GM18873 (cell line): Measurements from ENCODE around the gene WASHC3.
"Not testable (repeated sequence)": the region's sequence is repeated elsewhere in the genome, so short reads cannot be mapped to it uniquely, and the experiment has no call there.

Source experiments
- ATAC-seq: cut with Tn5 transposase; IDR thresholded peaks from one replicate; pipeline ENCODE4 v1.9.1; 2021; ENCODE audit warnings: mild to moderate bottlenecking, moderate library complexity, moderate number of reproducible peaks; ENCODE audit not compliant: unreplicated experiment, low FRiP score

WASHC3 gene

DNA sequence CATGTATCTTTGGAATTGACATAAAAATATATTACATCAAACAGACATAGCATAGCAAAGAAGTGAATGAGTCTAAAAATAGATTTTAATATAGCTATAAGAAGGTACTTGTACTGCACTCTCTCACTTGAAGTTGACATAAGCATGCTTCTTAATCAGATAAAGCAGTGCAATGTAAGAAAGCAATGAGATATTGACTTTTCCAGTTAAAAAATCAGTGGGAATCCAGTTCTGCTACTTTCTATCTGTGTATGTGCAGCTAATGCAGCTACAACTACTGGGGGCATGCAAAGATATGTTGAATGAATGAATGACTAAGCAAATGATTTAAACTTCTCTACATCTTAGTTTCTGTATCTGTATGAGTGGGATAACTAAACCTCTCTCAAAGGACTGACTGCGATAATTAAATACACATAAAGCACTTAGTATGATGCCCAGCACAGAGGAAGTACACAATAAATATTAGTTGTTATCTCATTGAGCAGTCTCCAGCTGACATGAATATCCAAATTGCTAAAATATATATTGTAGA is 10.3 kb downstream of the WASHC3 start:
- ATAC-seq: no peak

DNA sequence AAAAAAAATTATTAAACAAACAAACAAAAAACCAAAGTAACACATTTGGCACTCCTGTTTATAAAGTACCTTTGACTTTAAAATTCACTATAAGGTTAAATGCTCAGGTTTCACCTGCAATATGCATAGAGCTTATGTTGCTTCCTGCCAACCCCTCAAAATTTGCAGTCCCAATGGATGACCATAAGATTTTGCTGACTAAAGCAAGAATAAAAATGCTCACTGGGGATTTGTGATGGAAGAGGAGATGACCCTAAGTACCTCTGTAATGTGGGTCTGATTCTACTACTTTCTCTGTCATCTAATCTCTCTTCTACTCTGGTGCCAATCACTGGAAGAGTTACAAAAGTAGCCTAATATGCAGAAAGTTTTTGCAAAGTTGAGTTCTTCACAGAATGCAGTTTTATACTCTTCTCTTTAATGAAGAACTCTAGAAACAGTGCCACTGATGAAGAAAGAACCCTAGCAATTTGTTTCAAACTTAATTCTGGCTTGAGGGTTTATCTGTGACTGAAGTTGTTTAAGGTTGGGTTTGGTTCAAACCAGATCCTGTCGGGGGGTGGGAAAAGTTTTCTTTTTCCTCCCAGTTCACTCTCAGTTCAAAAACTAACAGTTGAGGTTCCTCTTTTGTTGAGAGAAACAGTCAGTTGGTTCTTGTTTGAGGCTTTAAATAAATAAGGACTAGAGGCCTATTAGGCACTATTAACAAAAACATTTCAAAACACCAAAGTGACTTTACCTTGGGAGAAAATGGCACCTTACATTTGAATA is 10.9 kb downstream of the WASHC3 start:
- ATAC-seq: no peak

GRCh38 chr12:102043928-102044327 is 17.9 kb downstream of the WASHC3 start:
- ATAC-seq: peak; percentile 86

DNA sequence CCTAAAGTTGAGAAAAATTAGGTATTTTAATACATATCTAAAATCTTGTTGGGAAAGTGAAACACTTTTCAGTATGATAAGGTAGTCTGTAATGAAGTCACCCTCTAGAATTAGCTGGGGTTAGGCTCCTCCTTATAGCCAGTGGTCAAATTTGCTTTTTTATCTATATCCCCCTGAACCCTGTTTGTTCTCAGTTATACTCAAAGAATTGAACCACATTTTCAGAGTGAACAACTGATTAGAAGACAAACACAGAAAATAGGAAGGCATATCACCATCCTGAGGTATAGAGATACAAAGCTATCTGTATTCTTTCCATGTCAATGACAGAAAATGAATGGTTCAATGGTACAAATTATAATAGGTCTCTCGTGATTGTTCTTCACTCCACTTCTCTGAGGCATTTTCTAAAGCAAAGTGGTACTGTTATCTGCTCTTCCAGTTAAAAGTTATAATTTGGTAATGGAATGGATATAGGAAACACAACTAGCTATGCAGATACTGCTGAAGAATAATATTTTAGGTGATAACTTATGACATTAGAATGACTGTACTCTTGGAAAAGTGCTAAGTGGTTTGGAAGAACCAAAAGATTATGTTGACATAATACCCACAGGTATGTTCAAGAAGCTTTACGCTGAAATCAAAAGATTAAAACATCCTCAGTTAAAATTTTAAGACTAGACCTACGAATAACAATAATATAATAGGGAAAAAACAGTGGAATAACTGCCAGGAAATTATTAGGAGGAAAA is 27.6 kb downstream of the WASHC3 start:
- ATAC-seq: no peak

- ATAC-seq: no peak
Measured at GRCh38 chr12:102031852-102032251, 29.9 kb downstream of the WASHC3 start.

DNA sequence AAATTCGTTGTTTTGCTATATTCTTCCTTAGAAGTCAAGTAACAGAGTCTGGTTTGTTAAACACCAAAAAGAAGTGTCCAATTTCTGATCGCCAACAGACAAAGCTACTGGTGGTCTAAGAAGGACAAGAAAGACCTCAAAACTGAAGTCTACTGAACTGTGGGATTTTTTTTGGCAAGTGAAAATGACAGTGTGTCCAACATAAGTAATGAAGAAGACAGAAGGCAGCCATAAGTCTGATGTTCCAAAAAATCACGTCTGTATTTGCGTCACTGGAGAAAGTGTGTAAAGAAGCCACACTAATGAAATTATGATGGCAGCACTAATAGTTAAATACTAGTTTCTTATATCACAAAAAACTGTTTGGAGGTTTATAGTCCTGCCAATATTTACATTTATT is 32.6 kb downstream of the WASHC3 start:
- no peak for ATAC-seq

DNA sequence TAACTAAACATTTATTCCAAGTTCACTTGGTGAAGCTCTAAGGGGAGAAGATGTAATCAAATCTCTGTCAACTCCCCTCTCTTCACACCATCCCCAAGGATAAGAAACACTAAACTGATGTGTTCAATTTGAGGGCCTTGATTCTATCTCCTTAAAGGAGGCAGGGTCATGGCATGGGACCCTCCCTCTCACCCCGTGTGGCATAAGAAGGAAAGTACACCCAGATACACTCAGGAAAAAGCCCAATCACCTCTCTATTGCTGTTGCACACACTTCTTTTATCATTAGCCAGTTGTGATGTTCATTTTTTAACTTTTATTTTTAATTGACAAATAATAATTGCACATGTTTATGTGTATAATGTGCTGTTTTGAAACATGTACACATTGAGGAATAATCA is 35.1 kb downstream of the WASHC3 start:
- no peak for ATAC-seq

DNA sequence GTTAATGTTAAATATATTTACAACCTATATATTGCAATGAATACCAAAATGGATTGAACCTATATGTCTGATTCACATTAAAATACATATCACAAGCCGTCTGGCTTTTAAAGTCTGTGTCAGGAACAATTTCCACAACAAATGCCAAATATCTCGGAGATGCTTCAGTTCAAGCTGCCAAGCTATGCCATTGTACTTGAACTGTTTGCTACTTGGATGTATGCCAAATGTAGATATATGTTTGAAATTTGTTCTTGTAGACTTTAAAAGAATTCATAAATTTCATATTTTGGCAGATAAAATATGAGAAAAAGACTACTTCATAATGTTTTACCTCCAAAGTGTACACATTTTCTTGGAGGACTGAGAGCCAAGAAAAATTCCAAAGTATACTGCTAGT is 37.0 kb downstream of the WASHC3 start:
- no peak for ATAC-seq

GRCh38 chr12:102023343-102023930 is 38.4 kb downstream of the WASHC3 start:
- no peak for ATAC-seq

- no peak for ATAC-seq
Measured at GRCh38 chr12:102022286-102022685, 39.5 kb downstream of the WASHC3 start.

DNA sequence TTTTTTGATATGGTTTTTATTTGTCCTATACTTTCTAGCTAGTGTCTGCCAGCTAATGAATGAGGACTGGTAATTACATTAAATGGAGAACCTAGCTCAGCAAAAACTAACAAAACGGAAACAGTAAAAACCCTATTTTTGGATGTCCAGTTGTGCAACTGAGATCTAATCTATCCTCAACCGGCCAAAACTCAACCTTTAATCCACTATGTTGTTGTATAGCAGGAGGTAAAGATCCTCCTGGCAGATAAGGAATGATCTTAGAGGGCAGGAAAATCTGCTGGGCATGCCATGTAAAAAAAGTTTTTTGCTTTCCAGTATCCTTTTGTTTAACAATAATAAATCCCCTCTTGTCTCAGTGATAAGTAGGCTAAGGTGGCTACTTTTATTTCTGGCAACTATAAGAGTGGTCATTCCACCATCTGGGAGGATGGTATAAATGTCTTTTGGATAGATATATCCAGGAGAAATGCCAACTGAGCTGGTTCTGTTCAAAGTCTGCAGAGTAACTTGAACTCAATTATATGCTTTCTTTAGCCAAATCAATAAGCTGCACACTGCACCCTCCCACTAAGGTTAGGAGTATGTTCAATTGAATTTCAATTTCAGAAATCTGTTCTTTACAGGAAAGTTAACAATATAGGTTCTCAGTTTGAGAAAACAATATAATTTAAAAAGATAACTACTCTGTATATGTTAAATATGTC is 40.1 kb downstream of the WASHC3 start:
- ATAC-seq: no peak

DNA sequence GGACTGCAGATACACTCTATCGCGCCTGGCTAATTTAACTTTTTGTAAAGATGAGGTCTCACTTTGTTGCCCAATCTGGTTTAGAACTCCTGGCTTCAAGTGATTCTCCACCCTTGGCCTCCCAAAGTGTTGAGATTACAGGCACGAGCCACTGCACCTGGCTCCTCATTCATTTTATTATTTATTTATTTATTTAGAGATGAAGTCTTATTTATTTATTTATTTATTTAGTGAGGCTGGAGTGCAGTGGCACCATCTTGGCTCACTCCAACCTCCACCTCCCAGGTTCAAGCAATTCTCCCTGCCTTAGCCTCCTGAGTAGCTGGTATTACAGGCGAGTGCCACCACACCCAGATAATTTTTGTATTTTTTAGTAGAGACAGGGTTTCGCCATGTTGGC is 43.2 kb downstream of the WASHC3 start:
- not testable (repeated sequence) for ATAC-seq

- no peak for ATAC-seq
Measured at GRCh38 chr12:102016472-102016871, 45.3 kb downstream of the WASHC3 start.

- ATAC-seq: peak; percentile 83
Measured at GRCh38 chr12:102010265-102010994, 51.4 kb downstream of the WASHC3 start.

- ATAC-seq: no peak
Measured at GRCh38 chr12:102009796-102010195, 52.0 kb downstream of the WASHC3 start.

DNA sequence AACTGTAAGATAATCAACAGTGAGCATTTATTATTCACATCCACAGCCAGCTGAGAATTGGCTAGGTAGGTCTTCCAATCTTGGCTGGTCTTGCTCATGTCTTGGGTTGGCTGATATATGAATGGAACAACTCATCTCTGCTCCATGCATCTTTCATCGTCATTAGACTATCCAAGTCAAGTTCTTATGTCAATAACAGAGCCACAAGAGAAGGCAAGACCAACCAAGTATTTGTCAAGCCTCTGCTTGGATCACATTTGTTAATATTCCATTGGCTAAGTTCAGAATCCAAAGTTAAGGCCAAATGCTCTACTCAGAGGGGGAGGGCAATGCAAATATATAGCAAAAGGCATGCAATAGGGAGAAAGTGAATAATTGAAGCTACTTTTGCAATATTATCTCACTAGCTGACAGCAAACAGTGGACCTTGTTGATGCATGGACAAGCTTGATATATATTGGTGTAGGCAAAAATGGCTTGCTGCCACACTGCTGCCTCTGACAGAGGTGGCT is 53.1 kb downstream of the WASHC3 start:
- no peak for ATAC-seq

DNA sequence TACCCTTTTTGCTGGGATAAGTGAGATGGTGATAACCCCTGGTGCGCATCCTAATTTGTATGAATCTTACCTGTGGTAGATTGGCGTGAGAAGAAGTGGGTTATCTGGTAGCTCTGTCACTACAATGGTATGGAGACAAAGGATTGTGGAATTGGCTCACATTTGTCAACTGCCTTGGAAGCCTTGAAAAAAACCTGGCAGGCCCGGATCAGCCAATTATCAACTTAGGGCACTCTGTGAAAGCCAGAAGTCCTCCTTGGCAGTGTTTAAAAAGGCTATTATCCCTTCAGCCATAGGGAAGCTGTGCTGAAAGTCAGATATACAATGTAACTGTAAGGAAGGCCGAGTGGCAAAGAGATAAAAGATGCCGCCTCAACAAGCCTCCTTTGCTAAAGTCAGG is 56.5 kb downstream of the WASHC3 start:
- ATAC-seq: no peak

DNA sequence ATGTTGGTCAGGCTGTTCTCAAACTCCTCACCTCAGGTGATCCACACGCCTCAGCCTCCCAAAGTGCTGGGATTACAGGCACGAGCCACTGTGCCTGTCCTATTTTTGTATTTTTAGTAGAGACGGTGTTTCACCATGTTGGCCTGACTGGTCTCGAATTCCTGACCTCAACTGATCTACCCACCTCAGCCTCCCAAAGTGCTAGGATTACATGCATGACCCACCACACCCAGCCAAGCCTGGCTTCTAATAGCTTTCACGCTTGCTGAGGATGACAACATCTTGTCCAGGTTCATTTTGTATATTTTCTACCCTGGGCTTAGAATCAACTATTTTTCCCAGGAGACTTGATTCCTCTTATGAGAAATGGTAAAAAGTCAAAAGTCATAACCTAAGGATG is 64.7 kb downstream of the WASHC3 start:
- no peak for ATAC-seq

DNA sequence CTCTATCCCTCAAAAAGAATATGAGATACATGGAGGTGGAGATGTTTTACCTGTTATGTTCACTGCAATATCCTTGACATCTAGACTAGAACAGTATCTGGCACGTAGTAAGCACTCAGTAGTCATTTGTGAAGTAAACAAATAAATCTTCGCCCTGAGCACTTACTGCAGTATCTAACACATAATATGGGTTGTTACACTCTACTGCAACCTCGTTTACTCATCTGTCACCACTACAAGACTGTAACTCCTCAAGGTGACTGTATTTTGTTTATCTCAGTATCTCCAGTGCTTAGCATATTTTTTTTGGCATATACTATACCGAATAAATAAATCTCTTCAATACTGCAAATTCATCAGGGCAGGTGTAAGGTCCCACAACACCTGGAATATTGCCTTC is 66.1 kb downstream of the WASHC3 start:
- no peak for ATAC-seq

DNA sequence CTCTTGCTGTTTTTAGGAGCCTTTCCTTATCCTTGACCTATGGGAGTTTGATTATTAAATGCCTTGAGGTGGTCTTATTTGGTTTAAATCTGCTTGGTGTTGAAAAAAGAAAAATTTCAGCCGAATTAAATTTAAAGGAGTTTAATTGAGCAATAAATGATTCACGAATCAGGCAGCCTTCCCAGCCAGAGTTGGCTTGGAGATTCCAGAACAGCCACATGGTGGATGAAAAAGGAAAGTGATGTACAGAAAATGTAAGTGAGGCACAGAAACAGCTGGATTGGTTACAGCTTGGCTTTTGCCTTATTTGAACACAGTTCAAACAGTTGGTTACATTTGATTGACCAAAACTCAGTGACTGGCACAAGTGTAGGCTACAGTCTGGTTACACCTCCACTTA is 69.7 kb downstream of the WASHC3 start:
- ATAC-seq: no peak
